OCI-LY7 (cell line): ENCODE data around the gene METAP1D.

Experiments used
- EZH2phosphoT487 ChIP-seq: fragments of 200-600 bp; sonication (generic); IDR thresholded peaks from 2 replicates; pipeline ENCODE4 v1.6.1; 2018; ENCODE audit warnings: low read depth, borderline replicate concordance, mild to moderate bottlenecking, mixed run types, antibody characterized with exemption, low read length, moderate library complexity, mixed read lengths
- TF ChIP-seq, protein P1 (sequence below): fragments of 200-600 bp; sonication (generic); conservative IDR thresholded peaks from 2 replicates; pipeline ENCODE4 v1.5.1; 2014; ENCODE audit warnings: mild to moderate bottlenecking, antibody characterized with exemption, low read length, moderate library complexity, mixed read lengths

DNA sequence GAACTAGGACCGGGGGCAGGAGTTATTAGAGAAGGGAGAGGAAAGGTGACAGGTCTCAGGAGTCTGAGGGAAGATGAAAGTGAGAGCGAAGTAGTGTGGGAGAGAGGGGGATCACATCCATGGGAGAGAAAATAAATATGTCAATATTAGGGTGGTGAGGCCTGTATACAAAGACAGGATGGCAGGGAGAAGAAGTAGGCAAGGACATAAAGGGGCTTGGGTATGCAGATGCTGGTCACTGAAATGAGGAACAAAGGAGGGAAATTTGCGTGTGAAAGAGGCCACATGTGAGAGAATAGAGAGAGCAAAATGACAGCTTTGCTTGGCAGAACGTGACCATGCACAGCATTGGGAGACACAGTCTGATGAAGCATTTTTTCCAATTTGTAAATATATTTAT, 13.6 kb downstream of the METAP1D start:
- TF ChIP-seq, protein P1, sequence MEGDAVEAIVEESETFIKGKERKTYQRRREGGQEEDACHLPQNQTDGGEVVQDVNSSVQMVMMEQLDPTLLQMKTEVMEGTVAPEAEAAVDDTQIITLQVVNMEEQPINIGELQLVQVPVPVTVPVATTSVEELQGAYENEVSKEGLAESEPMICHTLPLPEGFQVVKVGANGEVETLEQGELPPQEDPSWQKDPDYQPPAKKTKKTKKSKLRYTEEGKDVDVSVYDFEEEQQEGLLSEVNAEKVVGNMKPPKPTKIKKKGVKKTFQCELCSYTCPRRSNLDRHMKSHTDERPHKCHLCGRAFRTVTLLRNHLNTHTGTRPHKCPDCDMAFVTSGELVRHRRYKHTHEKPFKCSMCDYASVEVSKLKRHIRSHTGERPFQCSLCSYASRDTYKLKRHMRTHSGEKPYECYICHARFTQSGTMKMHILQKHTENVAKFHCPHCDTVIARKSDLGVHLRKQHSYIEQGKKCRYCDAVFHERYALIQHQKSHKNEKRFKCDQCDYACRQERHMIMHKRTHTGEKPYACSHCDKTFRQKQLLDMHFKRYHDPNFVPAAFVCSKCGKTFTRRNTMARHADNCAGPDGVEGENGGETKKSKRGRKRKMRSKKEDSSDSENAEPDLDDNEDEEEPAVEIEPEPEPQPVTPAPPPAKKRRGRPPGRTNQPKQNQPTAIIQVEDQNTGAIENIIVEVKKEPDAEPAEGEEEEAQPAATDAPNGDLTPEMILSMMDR: no peak
- no peak for TF ChIP-seq EZH2phosphoT487
